ENCODE data around the gene AGBL4.

GRCh38 chr1:49340576-49340975 is 683.2 kb downstream of the AGBL4 start:
- TF ChIP-seq EP300 (IDR thresholded peaks at IDR 0.05; ENCODE audit: borderline replicate concordance) (no peak), ZBTB7A (IDR thresholded peaks at IDR 0.05; ENCODE audit: low read depth) (no peak), NFIC (IDR thresholded peaks at IDR 0.05) (no peak), YY1 (IDR thresholded peaks at IDR 0.05; ENCODE audit: low read depth) (no peak), RAD21 (IDR thresholded peaks at IDR 0.05; ENCODE audit: low read depth) (no peak), EGR1 (IDR thresholded peaks at IDR 0.05) (no peak), MAX (IDR thresholded peaks at IDR 0.05) (no peak), TCF12 (IDR thresholded peaks at IDR 0.05; ENCODE audit: low read depth) (no peak), TEAD4 (IDR thresholded peaks at IDR 0.05) (no peak), CREB1 (IDR thresholded peaks at IDR 0.05; ENCODE audit: low read depth) (no peak), TAF1 (IDR thresholded peaks at IDR 0.05; ENCODE audit: low read depth) (no peak), CEBPB (IDR thresholded peaks at IDR 0.05) (no peak), FOXM1 (IDR thresholded peaks at IDR 0.05; ENCODE audit: borderline replicate concordance, low read depth) (no peak), REST (IDR thresholded peaks at IDR 0.05; ENCODE audit: low read depth) (no peak)

All from Ishikawa (cell line).